CD1c-positive myeloid dendritic cell (primary cell): Measurements from ENCODE around the gene IPPK.
A peak's percentile ranks its signal among the peaks of the same experiment; 100 is the strongest.
"Not testable (repeated sequence)": the region's sequence is repeated elsewhere in the genome, so short reads cannot be mapped to it uniquely, and the experiment has no call there.

Experiments
- DNase-seq: peaks from one replicate; pipeline ENCODE4 v3.0.0-alpha.2; 2016; ENCODE audit errors: extremely low spot score

Gene IPPK

GRCh38 chr9:92638621-92639101 lies 31.3 kb downstream of the IPPK start:
- no peak for DNase-seq

- no peak for DNase-seq
Observed at GRCh38 chr9:92637886-92638620, 31.9 kb downstream of the IPPK start.

GRCh38 chr9:92637326-92637725 lies 32.6 kb downstream of the IPPK start:
- DNase-seq: no peak

GRCh38 chr9:92636627-92637026 lies 33.3 kb downstream of the IPPK start:
- no peak for DNase-seq

- no peak for DNase-seq
Observed at GRCh38 chr9:92635760-92636159, 34.2 kb downstream of the IPPK start.

- peak; percentile 67 for DNase-seq
Observed at GRCh38 chr9:92634712-92635605, 35.0 kb downstream of the IPPK start.

- no peak for DNase-seq
Observed at GRCh38 chr9:92633614-92634278, 36.2 kb downstream of the IPPK start.

GRCh38 chr9:92632641-92633040 lies 37.3 kb downstream of the IPPK start:
- DNase-seq: no peak

- DNase-seq: no peak
Observed at GRCh38 chr9:92631452-92632343, 38.2 kb downstream of the IPPK start.

- no peak for DNase-seq
Observed at GRCh38 chr9:92627651-92628050, 42.3 kb downstream of the IPPK start.

GRCh38 chr9:92626484-92626883 lies 43.4 kb downstream of the IPPK start:
- no peak for DNase-seq

GRCh38 chr9:92623936-92624335 lies 46.0 kb downstream of the IPPK start:
- DNase-seq: not testable (repeated sequence)

- no peak for DNase-seq
Observed at GRCh38 chr9:92620845-92621244, 49.1 kb downstream of the IPPK start.

GRCh38 chr9:92619601-92620300 lies 50.2 kb downstream of the IPPK start:
- DNase-seq: no peak

- DNase-seq: no peak
Observed at GRCh38 chr9:92618633-92619225, 51.2 kb downstream of the IPPK start.

GRCh38 chr9:92617951-92618510 lies 51.9 kb downstream of the IPPK start:
- DNase-seq: no peak

GRCh38 chr9:92617195-92617813 lies 52.6 kb downstream of the IPPK start:
- no peak for DNase-seq

GRCh38 chr9:92616655-92617111 lies 53.2 kb downstream of the IPPK start:
- DNase-seq: no peak

GRCh38 chr9:92616199-92616641 lies 53.7 kb downstream of the IPPK start:
- DNase-seq: no peak
